HCT116 (cell line): Measurements from ENCODE around the gene USP48. TPM values are rescaled to one million over a fixed set of nuclear protein-coding genes. Genes with fewer than 3 reads are reported as not detected.

Experiments used
- ATAC-seq: fragments of 200-7000 bp; cut with Tn5 transposase; 2 replicates; pipeline ENCODE4 v1.9.1; 2020; ENCODE audit warnings: mild to moderate bottlenecking, moderate library complexity
- BruUV-seq: library from RNA; stranded (reverse); fragments of 400-500 nt; replicated peaks from 2 replicates; lab custom pipeline; 2021; lab: Mats Ljungman, UMichigan
- CTCF ChIA-PET: fragments of 300-600 bp; sonication (Branson Sonifier 250); formaldehyde crosslinking; loops from one replicate; lab custom pipeline; 2021; ENCODE audit warnings: antibody characterized with exemption; lab: Charles Lee
- POLR2A ChIA-PET: fragments of 300-600, 350-600 bp; sonication (Branson Sonifier 250); formaldehyde crosslinking; loops from one replicate; lab custom pipeline; 2021; ENCODE audit warnings: antibody characterized with exemption; lab: Charles Lee
- RAD21 ChIA-PET, 2 experiments: fragments of 300-600 bp; sonication (Branson Sonifier 250); formaldehyde crosslinking; loops; one replicate each; lab custom pipeline; 2023; ENCODE audit warnings: low total read pairs in 2 of 2; ENCODE audit not compliant: uncharacterized antibody in 2 of 2, unreplicated experiment in 2 of 2, low non-redundant PET in 1 of 2; lab: Charles Lee
- DNase-seq: peaks from one replicate; pipeline ENCODE4 v3.0.0-alpha.2; 2010; ENCODE audit warnings: low read depth, low spot score
- H2AFZ ChIP-seq: fragments of 200-600 bp; shearing (Covaris generic), sonication (generic); 2 replicates; pipeline ENCODE4 v1.6.1; 2017; ENCODE audit warnings: low read depth, mixed run types, mixed read lengths, antibody characterized with exemption, low read length; ENCODE audit not compliant: poor library complexity, severe bottlenecking
- H3K27ac ChIP-seq: 2 replicates; pipeline ENCODE4 v1.5.1; 2012; ENCODE audit warnings: low read depth, low read length
- H3K27me3 ChIP-seq: fragments of 200-600 bp; sonication (generic); 2 replicates; pipeline ENCODE4 v1.6.1; 2016; ENCODE audit warnings: mixed run types, low read length, mixed read lengths; ENCODE audit not compliant: insufficient read depth
- H3K36me3 ChIP-seq, 2 experiments: fragments of 200-500 bp in 1 of 2; fragments of 200-600 bp in 1 of 2; sonication (Bioruptor generic) in 1 of 2; sonication (generic) in 1 of 2; 2 replicates each; pipeline versions ENCODE4 v1.5.1 to v1.6.1; 2014 to 2016; ENCODE audit warnings: low read length in 2 of 2, inconsistent platforms in 1 of 2, mixed read lengths in 1 of 2, mixed run types in 1 of 2; ENCODE audit not compliant: insufficient read depth in 2 of 2, control insufficient read depth in 1 of 2
- H3K4me1 ChIP-seq, 2 experiments: fragments of 200-600 bp in 1 of 2; sonication (generic) in 1 of 2; 2 replicates each; pipeline versions ENCODE4 v1.5.1 to v1.6.1; 2012 to 2017; ENCODE audit warnings: low read length in 2 of 2, inconsistent platforms in 1 of 2, mild to moderate bottlenecking in 1 of 2, mixed read lengths in 1 of 2, mixed run types in 1 of 2, moderate library complexity in 1 of 2; ENCODE audit not compliant: insufficient read depth in 2 of 2, control insufficient read depth in 1 of 2
- H3K4me2 ChIP-seq: fragments of 200-600 bp; sonication (generic); 2 replicates; pipeline ENCODE4 v1.6.1; 2017; ENCODE audit warnings: mixed run types, low read length, mixed read lengths
- H3K4me3 ChIP-seq, 2 experiments: fragments of 200-600 bp in 1 of 2; sonication (generic) in 1 of 2; replicated peaks in 1 of 2; 2 replicates each; pipeline ENCODE4 v1.5.1; 2011 to 2016; ENCODE audit warnings: low read length in 2 of 2, control low read depth in 1 of 2, low read depth in 1 of 2, mild to moderate bottlenecking in 1 of 2, mixed read lengths in 1 of 2, mixed run types in 1 of 2
- H3K79me2 ChIP-seq: fragments of 200-600 bp; sonication (generic); 2 replicates; pipeline ENCODE4 v1.6.1; 2017; ENCODE audit warnings: mild to moderate bottlenecking, mixed run types, low read length, moderate library complexity, mixed read lengths; ENCODE audit not compliant: insufficient read depth
- H3K9ac ChIP-seq: fragments of 200-600 bp; sonication (generic); 2 replicates; pipeline ENCODE4 v1.6.1; 2016; ENCODE audit warnings: low read length, mixed read lengths
- H3K9me2 ChIP-seq: fragments of 200-600 bp; sonication (generic), shearing (Covaris generic); 2 replicates; pipeline ENCODE4 v1.6.1; 2017; ENCODE audit warnings: mixed run types, mild to moderate bottlenecking, moderate library complexity; ENCODE audit not compliant: insufficient read depth
- H3K9me3 ChIP-seq, 2 experiments: fragments of 200-500 bp in 1 of 2; fragments of 200-600 bp in 1 of 2; sonication (Bioruptor generic) in 1 of 2; sonication (generic) in 1 of 2; 2 replicates each; pipeline ENCODE4 v1.6.1; 2014 to 2017; ENCODE audit warnings: low read length in 2 of 2, mixed read lengths in 2 of 2, inconsistent platforms in 1 of 2, low read depth in 1 of 2, mild to moderate bottlenecking in 1 of 2, mixed run types in 1 of 2, moderate library complexity in 1 of 2; ENCODE audit not compliant: control insufficient read depth in 1 of 2, insufficient read depth in 1 of 2
- H4K20me1 ChIP-seq: fragments of 200-600 bp; sonication (generic), shearing (Covaris generic); 2 replicates; pipeline ENCODE4 v1.6.1; 2017; ENCODE audit warnings: mixed run types, mild to moderate bottlenecking, moderate library complexity; ENCODE audit not compliant: insufficient read depth
- ELF1 ChIP-seq: IDR thresholded peaks from 2 replicates; pipeline ENCODE4 v1.6.1; 2012; ENCODE audit warnings: low read depth, borderline replicate concordance
- EZH2phosphoT487 ChIP-seq: fragments of 200-600 bp; IDR thresholded peaks from 2 replicates; pipeline ENCODE4 v1.6.1; 2018; ENCODE audit warnings: antibody characterized with exemption, borderline replicate concordance
- JUND ChIP-seq: IDR thresholded peaks from 2 replicates; pipeline ENCODE4 v1.6.1; 2012
- POLR2AphosphoS5 ChIP-seq: IDR thresholded peaks from 2 replicates; pipeline ENCODE4 v1.6.1; 2011; ENCODE audit warnings: mild to moderate bottlenecking, low read depth, low read length, moderate library complexity
- ZFX ChIP-seq: fragments of 450-650 bp; IDR thresholded peaks from 2 replicates; pipeline ENCODE4 v1.6.1; 2017
- ZNF274 ChIP-seq: fragments of 200-500 bp; sonication (Bioruptor generic); IDR thresholded peaks from 2 replicates; pipeline ENCODE4 v1.6.1; 2014; ENCODE audit warnings: mild to moderate bottlenecking, low read depth, low read length, inconsistent platforms
- intact Hi-C: fragments of 100-400 bp; cut with micrococcal nuclease; formaldehyde crosslinking; loops from 2 replicates; pipeline ENCODE4 v1.10.0; 2022
- total RNA-seq: library from RNA; stranded (reverse); gene quantifications from one replicate; pipeline ENCODE4 v1.2.1, GENCODE V29; 2021; ENCODE audit not compliant: unreplicated experiment
- TF ChIP-seq, protein P1 (sequence below): IDR thresholded peaks from 2 replicates; pipeline ENCODE4 v1.6.1; 2012; ENCODE audit warnings: low read depth

The USP48 gene
- total RNA-seq, 1 experiment from 2014 or later: 54.8 TPM

DNA sequence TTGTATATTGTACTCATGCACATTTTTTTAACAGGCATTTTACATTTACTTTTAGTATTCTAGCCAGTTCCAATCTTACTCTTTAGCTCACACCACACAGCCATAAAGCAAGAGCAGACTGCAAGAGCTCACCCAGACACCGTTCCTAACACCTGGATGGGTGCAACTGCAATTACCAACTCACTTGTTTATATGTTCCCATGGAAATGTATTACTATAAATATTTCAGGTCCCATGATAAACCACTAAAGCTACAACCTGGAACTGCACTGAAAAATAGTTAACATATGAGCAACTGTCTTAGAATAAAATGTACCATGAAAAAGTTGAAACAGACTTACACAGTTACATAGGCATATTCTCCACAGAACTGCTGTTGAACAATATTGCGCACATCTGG is 30.8 kb downstream of the USP48 start:
- CTCF ChIA-PET: no interaction called here
- no peak overlapping the region for H3K4me2 ChIP-seq
- H4K20me1 ChIP-seq: 0 out of 2 replicates have a peak, but pooled peaks cover under 1% of the 10 kb centered on the region
- no peak overlapping the region for H3K27ac ChIP-seq
- H3K9ac ChIP-seq: no peak overlapping the region
- H3K36me3 ChIP-seq: peaks cover 10 to 17% of the 10 kb centered on the region in 2 experiments; a peak in 3 of 4 replicates
- intact Hi-C loops: no loop called here
- ATAC-seq: no peak
- TF ChIP-seq POLR2AphosphoS5 (no peak), ELF1 (no peak), ZFX (no peak), JUND (no peak), ZNF274 (no peak)
- TF ChIP-seq, protein P1, sequence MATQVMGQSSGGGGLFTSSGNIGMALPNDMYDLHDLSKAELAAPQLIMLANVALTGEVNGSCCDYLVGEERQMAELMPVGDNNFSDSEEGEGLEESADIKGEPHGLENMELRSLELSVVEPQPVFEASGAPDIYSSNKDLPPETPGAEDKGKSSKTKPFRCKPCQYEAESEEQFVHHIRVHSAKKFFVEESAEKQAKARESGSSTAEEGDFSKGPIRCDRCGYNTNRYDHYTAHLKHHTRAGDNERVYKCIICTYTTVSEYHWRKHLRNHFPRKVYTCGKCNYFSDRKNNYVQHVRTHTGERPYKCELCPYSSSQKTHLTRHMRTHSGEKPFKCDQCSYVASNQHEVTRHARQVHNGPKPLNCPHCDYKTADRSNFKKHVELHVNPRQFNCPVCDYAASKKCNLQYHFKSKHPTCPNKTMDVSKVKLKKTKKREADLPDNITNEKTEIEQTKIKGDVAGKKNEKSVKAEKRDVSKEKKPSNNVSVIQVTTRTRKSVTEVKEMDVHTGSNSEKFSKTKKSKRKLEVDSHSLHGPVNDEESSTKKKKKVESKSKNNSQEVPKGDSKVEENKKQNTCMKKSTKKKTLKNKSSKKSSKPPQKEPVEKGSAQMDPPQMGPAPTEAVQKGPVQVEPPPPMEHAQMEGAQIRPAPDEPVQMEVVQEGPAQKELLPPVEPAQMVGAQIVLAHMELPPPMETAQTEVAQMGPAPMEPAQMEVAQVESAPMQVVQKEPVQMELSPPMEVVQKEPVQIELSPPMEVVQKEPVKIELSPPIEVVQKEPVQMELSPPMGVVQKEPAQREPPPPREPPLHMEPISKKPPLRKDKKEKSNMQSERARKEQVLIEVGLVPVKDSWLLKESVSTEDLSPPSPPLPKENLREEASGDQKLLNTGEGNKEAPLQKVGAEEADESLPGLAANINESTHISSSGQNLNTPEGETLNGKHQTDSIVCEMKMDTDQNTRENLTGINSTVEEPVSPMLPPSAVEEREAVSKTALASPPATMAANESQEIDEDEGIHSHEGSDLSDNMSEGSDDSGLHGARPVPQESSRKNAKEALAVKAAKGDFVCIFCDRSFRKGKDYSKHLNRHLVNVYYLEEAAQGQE: no peak
- TF ChIP-seq, all 23 proteins: peak for 0
- Histone ChIP-seq H3K27me3 (no peaks in the 10 kb centered on the region), H2AFZ (no peak overlapping the region), H3K79me2 (peaks cover 10% of the 10 kb centered on the region), H3K9me3 (no peaks in the 10 kb centered on the region), H3K4me3 (no peak overlapping the region), H3K9me2 (no peaks in the 10 kb centered on the region), H3K4me1 (no peaks in the 10 kb centered on the region)
- BruUV-seq: no TSS peak
- ChIA-PET POLR2A (no interaction called here), RAD21 (no interaction called here)
- DNase-seq: no peak

DNA sequence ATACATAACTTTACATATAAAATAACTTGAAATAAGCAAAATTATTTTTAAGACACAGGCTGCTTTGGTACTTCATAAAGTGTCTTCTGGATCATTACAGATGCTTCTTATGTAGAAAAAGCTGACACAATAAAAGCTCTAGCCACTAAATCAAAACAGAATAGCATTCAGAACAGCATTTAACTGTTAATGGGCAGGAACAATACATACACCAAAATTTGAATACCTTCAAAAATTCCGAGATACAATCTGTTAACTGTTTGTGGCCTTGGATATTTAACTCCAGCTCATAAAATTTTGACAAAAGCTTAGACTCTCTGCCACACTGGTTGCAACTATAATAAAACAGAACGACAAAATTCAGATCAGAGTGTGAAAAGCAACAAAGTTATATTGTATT is 31.7 kb downstream of the USP48 start:
- H3K4me3 ChIP-seq: no peak overlapping the region
- H3K79me2 ChIP-seq: peaks cover 2% of the 10 kb centered on the region; the same call in 1 of the 2 replicates
- no TSS peak for BruUV-seq
- ChIA-PET POLR2A (no interaction called here), RAD21 (no interaction called here), CTCF (no interaction called here)
- no peak overlapping the region for H3K4me2 ChIP-seq
- no peak overlapping the region for H2AFZ ChIP-seq
- H3K9me2 ChIP-seq: no peaks in the 10 kb centered on the region
- intact Hi-C loops: no loop called here
- no peaks in the 10 kb centered on the region for H3K9me3 ChIP-seq
- peaks cover 10 to 17% of the 10 kb centered on the region in 2 experiments; a peak in 3 of 4 replicates for H3K36me3 ChIP-seq
- no peaks in the 10 kb centered on the region for H4K20me1 ChIP-seq
- no peaks in the 10 kb centered on the region for H3K4me1 ChIP-seq
- no peak overlapping the region for H3K27ac ChIP-seq
- no peaks in the 10 kb centered on the region for H3K27me3 ChIP-seq
- no peak overlapping the region for H3K9ac ChIP-seq
- TF ChIP-seq EZH2phosphoT487 (no peak), JUND (no peak)
- DNase-seq (no peak), ATAC-seq (no peak)
